Dermis microvascular lymphatic vessel endothelial cell (primary cell): Measurements from ENCODE around the gene ENOX1. TPM values are rescaled to one million over a fixed set of nuclear protein-coding genes. Genes with fewer than 3 reads are reported as not detected.

ENCODE experiments used
- DNase-seq, 2 donors: peaks; one replicate each; pipeline versions ENCODE4 v3.0.0 to v3.0.0-alpha.2; 2010; ENCODE audit warnings: low read depth in 2 of 2
- total RNA-seq: library from RNA; depleted of rRNA; stranded (reverse); fragments of >200 nt; gene quantifications from 2 replicates; pipeline ENCODE4 v1.2.1, GENCODE V29; 2014

Gene ENOX1
- total RNA-seq, 1 donor from 2014 or later, result 1.2 TPM

GRCh38 chr13:43167731-43168130 lies 619.0 kb downstream of the ENOX1 start:
- DNase-seq, result no peak

GRCh38 chr13:43166644-43167457 lies 619.9 kb downstream of the ENOX1 start:
- DNase-seq, result no peak

Other genes starting within 250 kb of the ENOX1 start
- gene CCDC122, start 92.8 kb upstream of the ENOX1 start, total RNA-seq, result 2.1 and 2.8 TPM in 2 replicates
- 5.8 and 12.0 TPM in 2 replicates for gene LACC1, start 92.9 kb upstream of the ENOX1 start, total RNA-seq